SK-N-SH treated with all-trans-retinoic acid at 6 μM for 48 hours (cell line): ENCODE measurements around the gene PARL.

Source experiments
- ATAC-seq: fragments of 200-7000 bp; cut with Tn5 transposase; 3 replicates; pipeline ENCODE4 v1.9.1; 2020; ENCODE audit warnings: mild to moderate bottlenecking, moderate library complexity
- ARNTL ChIP-seq: fragments of 450-650 bp; formaldehyde crosslinking; IDR thresholded peaks from 2 replicates; pipeline ENCODE4 v1.5.0; 2020; ENCODE audit warnings: low read depth, mild to moderate bottlenecking, moderate library complexity, borderline replicate concordance
- BACH2 ChIP-seq: fragments of 250-450 bp; sonication (Bioruptor Pico); IDR thresholded peaks from 2 replicates; pipeline ENCODE4 v1.9.0; 2021; ENCODE audit warnings: mild to moderate bottlenecking, borderline replicate concordance
- CREB5 ChIP-seq: fragments of 250-450 bp; sonication (Bioruptor Pico); IDR thresholded peaks from 2 replicates; pipeline ENCODE4 v1.5.1; 2020; ENCODE audit warnings: low read depth, mild to moderate bottlenecking, moderate library complexity
- CSRNP3 ChIP-seq: fragments of 250-450 bp; sonication (Bioruptor Pico); IDR thresholded peaks from 2 replicates; pipeline ENCODE4 v1.5.1; 2021; ENCODE audit warnings: mild to moderate bottlenecking, moderate library complexity
- OSR1 ChIP-seq: fragments of 250-450 bp; sonication (Bioruptor Pico); IDR thresholded peaks from 2 replicates; pipeline ENCODE4 v1.8.0; 2022; ENCODE audit warnings: moderate library complexity, mild to moderate bottlenecking, inconsistent platforms
- POU6F1 ChIP-seq: fragments of 250-450 bp; sonication (Bioruptor Pico); IDR thresholded peaks from 2 replicates; pipeline ENCODE4 v1.8.0; 2021; ENCODE audit warnings: low read depth, mild to moderate bottlenecking, moderate library complexity, borderline replicate concordance
- PPARA ChIP-seq: fragments of 250-450 bp; sonication (Bioruptor Pico); IDR thresholded peaks from 2 replicates; pipeline ENCODE4 v1.5.0; 2020; ENCODE audit warnings: mild to moderate bottlenecking, borderline replicate concordance
- RARB ChIP-seq: fragments of 250-450 bp; sonication (Bioruptor Pico); IDR thresholded peaks from 2 replicates; pipeline ENCODE4 v1.8.0; 2021; ENCODE audit warnings: mild to moderate bottlenecking, moderate library complexity
- SNAI2 ChIP-seq: fragments of 250-450 bp; sonication (Bioruptor Pico); IDR thresholded peaks from 2 replicates; pipeline ENCODE4 v1.5.0; 2020; ENCODE audit warnings: mild to moderate bottlenecking, moderate library complexity
- TCF4 ChIP-seq: fragments of 250-450 bp; sonication (Bioruptor Pico); IDR thresholded peaks from 2 replicates; pipeline ENCODE4 v1.8.0; 2021; ENCODE audit warnings: mild to moderate bottlenecking, moderate library complexity, borderline replicate concordance
- TOX ChIP-seq: fragments of 250-450 bp; sonication (Bioruptor Pico); IDR thresholded peaks from 2 replicates; pipeline ENCODE4 v1.8.0; 2021; ENCODE audit warnings: mild to moderate bottlenecking, moderate library complexity, borderline replicate concordance
- TSHZ2 ChIP-seq: fragments of 250-450 bp; sonication (Bioruptor Pico); IDR thresholded peaks from 2 replicates; pipeline ENCODE4 v1.5.0; 2020; ENCODE audit warnings: mild to moderate bottlenecking, moderate library complexity
- ZC3H10 ChIP-seq: fragments of 250-450 bp; sonication (Bioruptor Pico); IDR thresholded peaks from 2 replicates; pipeline ENCODE4 v1.5.1; 2021; ENCODE audit warnings: mild to moderate bottlenecking, moderate library complexity
- ZFP3 ChIP-seq: fragments of 250-450 bp; sonication (Bioruptor Pico); IDR thresholded peaks from 2 replicates; pipeline ENCODE4 v1.5.0; 2020; ENCODE audit warnings: mild to moderate bottlenecking, moderate library complexity
- ZFP30 ChIP-seq: fragments of 450-650 bp; formaldehyde crosslinking; IDR thresholded peaks from 2 replicates; pipeline ENCODE4 v1.5.0; 2022; ENCODE audit warnings: mild to moderate bottlenecking, moderate library complexity
- ZNF565 ChIP-seq: fragments of 450-650 bp; formaldehyde crosslinking; conservative IDR thresholded peaks from 2 replicates; pipeline ENCODE4 v1.5.0; 2020; ENCODE audit warnings: low read depth, mild to moderate bottlenecking, moderate library complexity
- ZNF70 ChIP-seq: fragments of 450-650 bp; formaldehyde crosslinking; IDR thresholded peaks from 2 replicates; pipeline ENCODE4 v1.5.0; 2020; ENCODE audit warnings: mild to moderate bottlenecking, moderate library complexity
- ZNF8 ChIP-seq: fragments of 450-650 bp; formaldehyde crosslinking; IDR thresholded peaks from 2 replicates; pipeline ENCODE4 v1.5.0; 2020; ENCODE audit warnings: mild to moderate bottlenecking, moderate library complexity

The PARL gene

GRCh38 chr3:183799461-183799860 lies 85.2 kb downstream of the PARL start:
- no peak for TF ChIP-seq ZNF565
- no peak for TF ChIP-seq TCF4 (CRISPR knock-in tag)
- TF ChIP-seq TSHZ2: no peak
- no peak for ATAC-seq

- TF ChIP-seq SNAI2 (CRISPR knock-in tag) (no peak), ZC3H10 (CRISPR knock-in tag) (no peak), CREB5 (CRISPR knock-in tag) (no peak), TOX (CRISPR knock-in tag) (no peak), ARNTL (CRISPR knock-in tag) (no peak), ZFP3 (no peak), ZNF70 (CRISPR knock-in tag) (no peak), CSRNP3 (no peak), RARB (CRISPR knock-in tag) (no peak), PPARA (CRISPR knock-in tag) (no peak), BACH2 (CRISPR knock-in tag) (no peak), ZFP30 (CRISPR knock-in tag) (no peak), TSHZ2 (no peak)
- TF ChIP-seq, all 23 proteins: peak for 0
- ATAC-seq: no peak
Observed at GRCh38 chr3:183797996-183798395, 86.7 kb downstream of the PARL start.

- TF ChIP-seq TOX (CRISPR knock-in tag): no peak
- TF ChIP-seq ZNF565: no peak
- no peak for TF ChIP-seq OSR1 (CRISPR knock-in tag)
- no peak for TF ChIP-seq ZFP3
- TF ChIP-seq ZNF8 (CRISPR knock-in tag): no peak
- no peak for TF ChIP-seq ZNF70 (CRISPR knock-in tag)
- no peak for TF ChIP-seq CREB5 (CRISPR knock-in tag)
- no peak for ATAC-seq
Observed at GRCh38 chr3:183796372-183796771, 88.3 kb downstream of the PARL start.

GRCh38 chr3:183794452-183794851 lies 90.2 kb downstream of the PARL start:
- no peak for ATAC-seq
- TF ChIP-seq POU6F1 (CRISPR knock-in tag) (no peak), RARB (CRISPR knock-in tag) (no peak), CREB5 (CRISPR knock-in tag) (no peak)
